Measurements from ENCODE around the gene RAVER1.

RAVER1 gene

GRCh38 chr19:10269333-10270179, 63.8 kb downstream of the RAVER1 start:
- DNase-seq (ENCODE audit: low spot score), result peak; percentile 76

- no peak for DNase-seq (ENCODE audit: low spot score)
Observed at GRCh38 chr19:10268071-10268470, 65.3 kb downstream of the RAVER1 start.

GRCh38 chr19:10266706-10267105, 66.6 kb downstream of the RAVER1 start:
- no peak for DNase-seq (ENCODE audit: low spot score)
